ENCODE data around the gene MT1A.

- TF ChIP-seq CTCF (conservative IDR thresholded peaks at IDR 0.05; ENCODE audit: low read depth, low read length): peak; percentile 43; the same call in 1 of the 2 replicates
- no peak for TF ChIP-seq EZH2 (IDR thresholded peaks at IDR 0.05; ENCODE audit: borderline replicate concordance, low read depth, low read length, poor library complexity, severe bottlenecking)
Measured at GRCh38 chr16:56603589-56603988, 34.9 kb upstream of the MT1A start.
